Fibroblast of pulmonary artery (primary cell): Measurements from ENCODE around the gene APEH.

Source experiments
- DNase-seq: peaks from one replicate; pipeline ENCODE4 v3.0.0-alpha.2; 2010; ENCODE audit warnings: low read depth
- H3K4me3 ChIP-seq: replicated peaks from 2 replicates; pipeline ENCODE4 v1.5.1; 2011; ENCODE audit warnings: low read depth, mild to moderate bottlenecking, control low read depth, low read length, moderate library complexity
- TF ChIP-seq, protein P1 (sequence below): IDR thresholded peaks from 2 replicates; pipeline ENCODE4 v1.5.1; 2011; ENCODE audit warnings: mild to moderate bottlenecking, control low read depth, low read length, inconsistent platforms; ENCODE audit errors: missing control alignments

The APEH gene

DNA sequence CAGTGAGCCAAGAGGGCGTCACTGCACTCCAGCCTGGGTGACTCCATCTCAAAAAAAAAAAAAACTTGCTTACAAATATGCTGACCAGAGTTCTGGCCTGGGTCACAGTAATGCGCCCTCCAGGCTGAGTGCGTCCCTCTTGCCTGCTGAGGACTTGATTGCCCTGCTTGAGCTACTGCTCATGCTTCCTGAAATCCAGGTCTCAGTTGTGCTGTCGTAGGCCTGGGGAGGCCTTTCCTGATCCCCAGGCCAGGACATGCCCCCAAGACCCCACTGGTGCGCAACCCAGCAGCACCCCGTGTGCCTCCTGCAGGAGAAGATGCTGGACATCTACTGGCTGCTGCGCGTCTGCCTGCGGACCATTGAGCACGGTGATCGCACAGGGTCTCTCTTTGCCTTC is 38.0 kb downstream of the APEH start:
- TF ChIP-seq, protein P1, sequence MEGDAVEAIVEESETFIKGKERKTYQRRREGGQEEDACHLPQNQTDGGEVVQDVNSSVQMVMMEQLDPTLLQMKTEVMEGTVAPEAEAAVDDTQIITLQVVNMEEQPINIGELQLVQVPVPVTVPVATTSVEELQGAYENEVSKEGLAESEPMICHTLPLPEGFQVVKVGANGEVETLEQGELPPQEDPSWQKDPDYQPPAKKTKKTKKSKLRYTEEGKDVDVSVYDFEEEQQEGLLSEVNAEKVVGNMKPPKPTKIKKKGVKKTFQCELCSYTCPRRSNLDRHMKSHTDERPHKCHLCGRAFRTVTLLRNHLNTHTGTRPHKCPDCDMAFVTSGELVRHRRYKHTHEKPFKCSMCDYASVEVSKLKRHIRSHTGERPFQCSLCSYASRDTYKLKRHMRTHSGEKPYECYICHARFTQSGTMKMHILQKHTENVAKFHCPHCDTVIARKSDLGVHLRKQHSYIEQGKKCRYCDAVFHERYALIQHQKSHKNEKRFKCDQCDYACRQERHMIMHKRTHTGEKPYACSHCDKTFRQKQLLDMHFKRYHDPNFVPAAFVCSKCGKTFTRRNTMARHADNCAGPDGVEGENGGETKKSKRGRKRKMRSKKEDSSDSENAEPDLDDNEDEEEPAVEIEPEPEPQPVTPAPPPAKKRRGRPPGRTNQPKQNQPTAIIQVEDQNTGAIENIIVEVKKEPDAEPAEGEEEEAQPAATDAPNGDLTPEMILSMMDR: no peak
- H3K4me3 ChIP-seq: no peak overlapping the region
- DNase-seq: no peak

DNA sequence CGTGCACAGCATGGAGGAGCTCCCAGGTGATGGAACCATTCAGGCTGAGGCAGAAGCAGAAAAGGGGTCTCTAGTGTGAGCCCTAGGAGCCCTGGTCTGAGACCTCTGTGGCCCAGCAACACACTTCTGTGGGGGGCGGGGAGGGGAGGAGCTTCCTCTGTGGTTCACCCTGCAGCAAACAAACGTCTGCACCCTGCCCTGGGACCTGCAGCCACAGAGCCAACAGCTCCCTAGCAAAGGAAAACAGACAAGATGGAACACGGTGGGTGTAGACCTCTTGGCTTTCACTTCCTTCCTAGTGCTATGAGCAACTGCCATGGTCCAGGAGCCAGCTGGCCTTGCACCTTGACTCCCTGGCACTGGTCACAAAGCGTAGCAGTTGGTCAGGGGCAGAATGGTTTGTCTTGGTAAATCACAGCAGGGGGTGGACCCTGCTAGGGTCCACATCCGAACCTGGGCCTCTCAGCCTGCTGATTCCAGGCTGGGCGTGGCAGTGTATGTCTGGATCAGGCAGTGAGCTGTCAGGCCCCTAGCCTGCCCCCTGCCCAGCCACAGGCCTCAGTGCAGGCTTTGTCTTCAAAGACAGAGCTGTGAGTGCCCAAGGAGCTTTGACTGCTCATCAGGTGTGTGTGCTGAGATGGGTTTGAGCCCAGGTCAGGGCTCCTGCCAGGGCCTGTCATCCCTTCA is 38.6 kb downstream of the APEH start:
- H3K4me3 ChIP-seq: no peak overlapping the region
- no peak for DNase-seq
- TF ChIP-seq, protein P1: no peak

DNA sequence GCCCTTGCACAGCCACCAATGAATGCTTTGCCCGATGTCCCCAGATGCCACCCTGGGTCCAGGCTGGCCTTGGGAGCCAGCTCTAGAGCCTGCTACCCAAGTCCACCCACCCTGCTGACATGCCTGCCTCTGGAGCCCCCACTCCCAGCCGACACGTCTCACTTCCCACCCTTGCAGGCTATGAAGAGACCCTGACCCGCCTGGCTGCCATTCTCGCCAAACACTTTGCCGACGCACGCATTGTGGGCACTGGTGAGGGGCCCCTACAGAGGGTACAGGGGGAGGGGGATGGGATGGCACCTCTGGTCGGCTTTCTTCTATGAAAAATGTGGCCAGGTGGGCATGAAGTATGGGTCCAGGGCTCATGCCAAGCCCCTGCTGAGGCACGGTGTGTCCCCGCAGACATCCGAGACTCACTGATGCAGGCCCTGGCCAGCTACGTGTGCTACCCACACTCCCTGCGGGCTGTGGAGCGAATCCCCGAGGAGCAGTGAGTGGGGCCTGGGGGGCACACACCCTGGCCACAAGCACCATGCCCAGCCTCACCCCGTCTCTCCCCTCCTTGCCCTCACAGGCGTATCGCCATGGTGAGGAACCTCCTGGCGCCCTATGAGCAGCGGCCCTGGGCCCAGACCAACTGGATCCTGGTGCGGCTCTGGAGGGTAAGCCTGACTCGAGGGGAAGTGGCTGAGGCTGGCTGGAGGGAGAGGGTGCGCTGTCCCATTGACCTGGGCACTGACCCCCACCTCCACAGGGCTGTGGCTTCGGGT is 39.4 kb downstream of the APEH start:
- no peak overlapping the region for H3K4me3 ChIP-seq
- TF ChIP-seq, protein P1: no peak
- no peak for DNase-seq

- H3K4me3 ChIP-seq: no peak overlapping the region
- no peak for DNase-seq
- TF ChIP-seq, protein P1: no peak
These were observed 40.8 kb downstream of the APEH start for GRCh38 chr3:49714728-49715550.

DNA sequence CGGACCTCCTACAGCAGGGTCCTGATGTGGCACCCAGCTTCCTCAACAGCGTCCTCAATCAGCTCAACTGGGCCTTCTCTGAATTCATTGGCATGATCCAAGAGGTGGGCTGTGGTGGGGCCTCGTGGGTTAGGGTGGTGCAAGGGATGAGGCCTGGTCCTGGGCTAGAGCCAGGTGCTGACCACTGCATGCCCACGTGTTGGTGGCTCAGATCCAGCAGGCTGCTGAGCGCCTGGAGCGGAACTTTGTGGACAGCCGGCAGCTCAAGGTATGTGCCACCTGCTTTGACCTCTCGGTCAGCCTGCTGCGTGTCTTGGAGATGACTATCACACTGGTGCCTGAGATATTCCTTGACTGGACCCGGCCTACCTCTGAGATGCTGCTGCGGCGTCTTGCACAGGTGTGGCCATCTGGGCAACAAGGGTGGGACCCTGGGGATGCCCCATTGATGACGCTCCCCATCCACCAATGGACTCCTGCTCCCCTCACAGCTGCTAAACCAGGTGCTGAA is 41.5 kb downstream of the APEH start:
- DNase-seq: no peak
- TF ChIP-seq, protein P1: no peak
- H3K4me3 ChIP-seq: no peak overlapping the region

DNA sequence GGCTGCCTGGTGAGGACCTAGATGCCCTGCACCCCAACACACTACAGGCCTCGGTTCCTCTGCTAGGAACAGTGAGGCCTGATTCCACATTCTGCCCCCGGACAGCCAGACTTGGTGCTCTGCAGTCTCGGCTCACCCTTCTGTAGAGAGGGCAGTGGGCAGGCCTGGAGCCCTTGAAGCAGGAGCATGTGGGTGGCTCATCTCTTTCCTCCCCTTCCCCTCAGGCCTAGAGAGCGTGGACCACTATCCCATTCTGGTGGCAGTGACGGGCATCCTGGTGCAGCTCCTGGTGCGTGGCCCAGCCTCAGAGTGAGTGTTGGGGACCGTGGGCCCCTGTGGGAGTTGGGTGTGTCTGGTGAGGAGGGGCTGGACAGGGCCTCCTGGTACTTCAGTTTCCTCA is 42.0 kb downstream of the APEH start:
- TF ChIP-seq, protein P1: no peak
- no peak for DNase-seq
- no peak overlapping the region for H3K4me3 ChIP-seq
